ENCODE data around the gene BICC1.

Gene BICC1

GRCh38 chr10:58512491-58513187 is at the start of gene BICC1:
TSS of gene BICC1 (plus strand) at chr10:58512872. CDS start at chr10:58513144, 272 bp downstream.
- DNase-seq: no peak

- no peak for DNase-seq
These were observed 47.7 kb upstream of the BICC1 start for GRCh38 chr10:58464956-58465355.

GRCh38 chr10:58465629-58466028 is 47.0 kb upstream of the BICC1 start:
- DNase-seq: no peak

GRCh38 chr10:58467931-58468635 is 44.6 kb upstream of the BICC1 start:
- DNase-seq: no peak

GRCh38 chr10:58473976-58474375 is 38.7 kb upstream of the BICC1 start:
- DNase-seq: no peak

- no peak for DNase-seq
These were observed 37.1 kb upstream of the BICC1 start for GRCh38 chr10:58475322-58476277.

GRCh38 chr10:58477122-58477521 is 35.5 kb upstream of the BICC1 start:
- no peak for DNase-seq

GRCh38 chr10:58477902-58478301 is 34.8 kb upstream of the BICC1 start:
- no peak for DNase-seq

- no peak for DNase-seq
These were observed 33.6 kb upstream of the BICC1 start for GRCh38 chr10:58479045-58479444.

- no peak for DNase-seq
These were observed 32.4 kb upstream of the BICC1 start for GRCh38 chr10:58480321-58480720.

GRCh38 chr10:58481569-58482109 is 31.0 kb upstream of the BICC1 start:
- no peak for DNase-seq

GRCh38 chr10:58486821-58487220 is 25.9 kb upstream of the BICC1 start:
- no peak for DNase-seq

- no peak for DNase-seq
These were observed 23.8 kb upstream of the BICC1 start for GRCh38 chr10:58488921-58489320.

- DNase-seq: no peak
These were observed 9.7 kb upstream of the BICC1 start for GRCh38 chr10:58502956-58503355.

GRCh38 chr10:58508316-58508715 is 4.4 kb upstream of the BICC1 start:
- no peak for DNase-seq

- no peak for DNase-seq
These were observed 744 bp upstream of the BICC1 start for GRCh38 chr10:58511765-58512490.

- no peak for DNase-seq
These were observed 777 bp downstream of the BICC1 start for GRCh38 chr10:58513188-58514110.

GRCh38 chr10:58514111-58514770 is 1.6 kb downstream of the BICC1 start:
- DNase-seq: no peak

GRCh38 chr10:58515291-58515941 is 2.7 kb downstream of the BICC1 start:
- no peak for DNase-seq

- DNase-seq: no peak
These were observed 3.4 kb downstream of the BICC1 start for GRCh38 chr10:58516119-58516518.
